Transverse colon (tissue), 4 donors: Measurements from ENCODE around the gene SLC6A7. TPM values are rescaled to one million over a fixed set of nuclear protein-coding genes. Genes with fewer than 3 reads are reported as not detected.

Source experiments
- DNase-seq: peaks from one replicate; pipeline ENCODE4 v3.0.0-alpha.2; 2019
- H3K27ac ChIP-seq, 4 donors: fragments of 200-600 bp; sonication (generic); 2 replicates each; pipeline ENCODE4 v1.5.1; 2016 to 2018; ENCODE audit warnings: inconsistent platforms in 4 of 4
- H3K27me3 ChIP-seq: fragments of 200-600 bp; sonication (generic); 2 replicates; pipeline ENCODE4 v1.5.1; 2017; ENCODE audit warnings: inconsistent platforms
- H3K36me3 ChIP-seq, 4 donors: fragments of 200-600 bp; sonication (generic); 2 replicates each; pipeline ENCODE4 v1.5.1; 2017 to 2019; ENCODE audit warnings: inconsistent platforms in 4 of 4
- H3K4me1 ChIP-seq, 4 donors: fragments of 200-600 bp; sonication (generic); 2 replicates each; pipeline ENCODE4 v1.5.1; 2017 to 2020; ENCODE audit warnings: inconsistent platforms in 4 of 4
- H3K4me3 ChIP-seq, 4 donors: fragments of 200-600 bp; sonication (generic); 1 replicate in 1 of 4; 2 replicates in 3 of 4; pipeline versions ENCODE4 v1.5.1 to v1.6.1; 2017 to 2019; ENCODE audit warnings: inconsistent platforms in 4 of 4
- H3K9me3 ChIP-seq, 2 donors: fragments of 200-600 bp; sonication (generic); 2 replicates each; pipeline ENCODE4 v1.5.1; 2017 to 2019; ENCODE audit warnings: inconsistent platforms in 2 of 2
- CTCF ChIP-seq, 5 experiments: fragments of 200-600 bp in 3 of 5; fragments of 450-650 bp in 2 of 5; sonication (generic) in 3 of 5; IDR thresholded peaks; 1 replicate in 2 of 5; 2 replicates in 3 of 5; pipeline ENCODE4 v1.5.1; 2016 to 2017; ENCODE audit warnings: antibody characterized with exemption in 5 of 5, inconsistent platforms in 3 of 5, mild to moderate bottlenecking in 2 of 5, moderate library complexity in 1 of 5
- EP300 ChIP-seq: sonication (generic); formaldehyde crosslinking; IDR thresholded peaks from one replicate; pipeline ENCODE4 v1.6.1; 2017; ENCODE audit warnings: antibody characterized with exemption, low read depth
- POLR2A ChIP-seq: fragments of 450-650 bp; IDR thresholded peaks from one replicate; pipeline ENCODE4 v1.6.1; 2016; ENCODE audit warnings: antibody characterized with exemption, mild to moderate bottlenecking, moderate library complexity
- POLR2AphosphoS5 ChIP-seq, 3 donors: sonication (generic); formaldehyde crosslinking; IDR thresholded peaks; one replicate each; pipeline ENCODE4 v1.6.1; 2016; ENCODE audit warnings: antibody characterized with exemption in 3 of 3
- WGBS, 2 donors: methylation state at CpG; one replicate each; pipeline ENCODE4 v1.1.5; 2018; ENCODE audit warnings: low coverage in 1 of 2; 5-methylcytosine and 5-hydroxymethylcytosine counted together
- in situ Hi-C, 4 donors: fragments of 200-750 bp; cut with MboI; loops; one replicate each; pipeline versions ENCODE4 v1.15.0 to v1.15.1; 2017; ENCODE audit warnings: low sequenced_read_pairs in 3 of 4, low pct_ligation_motif_present in 1 of 4, low pct_unique_long_range_greater_than_20kb in 1 of 4
- intact Hi-C: fragments of 100-400 bp; cut with DNase I; formaldehyde crosslinking; loops from one replicate; pipeline ENCODE4 v1.15.1; 2023; ENCODE audit warnings: low total_unique reads
- total RNA-seq, 4 donors: library from RNA; depleted of rRNA; stranded (reverse); fragments of >200 nt; gene quantifications; one replicate each; pipeline ENCODE4 v1.1.0, GENCODE V29; 2016

The SLC6A7 gene
- total RNA-seq, 4 donors from 2014 or later: 19.5 to 67.7 (median 21.3) TPM

GRCh38 chr5:150221471-150221870 lies 31.6 kb downstream of the SLC6A7 start:
- Histone ChIP-seq H3K27me3 (no peaks in the 10 kb centered on the region), H3K36me3 (no peaks in the 10 kb centered on the region), H3K4me3 (no peak overlapping the region), H3K27ac (no peak overlapping the region), H3K4me1 (peaks cover 14 to 19% (median 16%) of the 10 kb centered on the region in 4 donors), H3K9me3 (no peaks in the 10 kb centered on the region)
- WGBS, 2 donors: 80 to 81% methylated on average over 1 to 5 of the region's 5 CpGs
- no peak for DNase-seq
- TF ChIP-seq EP300 (no peak), CTCF (IDR thresholded peaks at IDR 0.05) (no peak), POLR2A (no peak), POLR2AphosphoS5 (IDR thresholded peaks at IDR 0.05) (no peak)
- in situ Hi-C loops (loop anchor here in 1 of 4 donors (25.0 kb wide), 1 partner anchor 384 kb away; no protein-coding TSS in a partner anchor), intact Hi-C loops (no loop called here)

GRCh38 chr5:150222906-150223305 lies 33.0 kb downstream of the SLC6A7 start:
- Histone ChIP-seq H3K27me3 (no peaks in the 10 kb centered on the region), H3K27ac (no peak overlapping the region), H3K4me1 (peaks cover 1 to 5% (median 1%) of the 10 kb centered on the region in 4 donors), H3K9me3 (no peaks in the 10 kb centered on the region), H3K36me3 (no peaks in the 10 kb centered on the region), H3K4me3 (no peak overlapping the region)
- DNase-seq: no peak
- in situ Hi-C loops (loop anchor here in 1 of 4 donors (25.0 kb wide), 1 partner anchor 386 kb away; no protein-coding TSS in a partner anchor), intact Hi-C loops (no loop called here)
- TF ChIP-seq POLR2AphosphoS5 (IDR thresholded peaks at IDR 0.05) (no peak), CTCF (IDR thresholded peaks at IDR 0.05) (no peak), EP300 (no peak), POLR2A (no peak)
- WGBS, 2 donors: 67 to 92% methylated on average over 1 to 21 of the region's 21 CpGs

- DNase-seq: no peak
- Histone ChIP-seq H3K4me1 (no peaks in the 10 kb centered on the region), H3K27ac (no peak overlapping the region), H3K36me3 (no peaks in the 10 kb centered on the region), H3K9me3 (no peaks in the 10 kb centered on the region), H3K4me3 (no peak overlapping the region), H3K27me3 (no peaks in the 10 kb centered on the region)
- intact Hi-C loops (no loop called here), in situ Hi-C loops (loop anchor here in 1 of 4 donors (25.0 kb wide), 1 partner anchor 386 kb away; no protein-coding TSS in a partner anchor)
- TF ChIP-seq POLR2A: no peak
- TF ChIP-seq EP300: no peak
- TF ChIP-seq CTCF (IDR thresholded peaks at IDR 0.05): no peak
- no peak for TF ChIP-seq POLR2AphosphoS5 (IDR thresholded peaks at IDR 0.05)
- WGBS, 2 donors: 86 to 89% methylated on average over 5 to 7 of the region's 7 CpGs
These were observed 33.6 kb downstream of the SLC6A7 start for GRCh38 chr5:150223474-150223873.

GRCh38 chr5:150224483-150225027 lies 34.7 kb downstream of the SLC6A7 start:
- no peak for DNase-seq
- Histone ChIP-seq H3K27me3 (no peaks in the 10 kb centered on the region), H3K36me3 (no peaks in the 10 kb centered on the region), H3K4me1 (no peaks in the 10 kb centered on the region), H3K9me3 (no peaks in the 10 kb centered on the region), H3K4me3 (no peak overlapping the region), H3K27ac (no peak overlapping the region)
- TF ChIP-seq POLR2A: no peak
- TF ChIP-seq EP300: no peak
- no peak for TF ChIP-seq POLR2AphosphoS5 (IDR thresholded peaks at IDR 0.05)
- TF ChIP-seq CTCF (IDR thresholded peaks at IDR 0.05): no peak
- 62 to 72% methylated on average over 2 to 8 of the region's 8 CpGs for WGBS, 2 donors
- intact Hi-C loops (no loop called here), in situ Hi-C loops (loop anchor here in 1 of 4 donors (25.0 kb wide), 1 partner anchor 387 kb away; no protein-coding TSS in a partner anchor)
